Mucosa of descending colon (tissue), 3 donors: ENCODE data around the gene ACACA. TPM values are rescaled to one million over a fixed set of nuclear protein-coding genes. Genes with fewer than 3 reads are reported as not detected.

Source experiments
- ATAC-seq: fragments of 200-7000 bp; cut with Tn5 transposase; one replicate; pipeline ENCODE4 v1.9.1; 2020; ENCODE audit warnings: mild to moderate bottlenecking, moderate library complexity
- DNase-seq, 3 donors: peaks; one replicate each; pipeline ENCODE4 v3.0.0-alpha.2; 2020
- H3K36me3 ChIP-seq: fragments of 200-600 bp; one replicate; pipeline ENCODE4 v1.8.0; 2021; ENCODE audit warnings: low read depth, mild to moderate bottlenecking
- H3K4me1 ChIP-seq: fragments of 200-600 bp; one replicate; pipeline ENCODE4 v1.8.0; 2021; ENCODE audit warnings: low read depth, mild to moderate bottlenecking
- H3K4me3 ChIP-seq: fragments of 200-600 bp; one replicate; pipeline ENCODE4 v1.8.0; 2021; ENCODE audit warnings: mild to moderate bottlenecking
- H3K9me3 ChIP-seq: fragments of 200-600 bp; one replicate; pipeline ENCODE4 v1.8.0; 2021; ENCODE audit warnings: mild to moderate bottlenecking
- intact Hi-C, 2 donors: fragments of 100-400 bp; cut with DNase I in 1 of 2; cut with micrococcal nuclease in 1 of 2; formaldehyde crosslinking; loops; one replicate each; pipeline versions ENCODE4 v1.11.0 to v1.11.1; 2022; cut with DNase I, micrococcal nuclease
- total RNA-seq, 3 donors: library from RNA; stranded (reverse); fragmentation: NEBNext Ultra II Directional in 2 of 3; extraction: Animal tissue kit (Norgen Biotek cat#: 25700) in 2 of 3; gene quantifications; one replicate each; pipeline versions ENCODE4 v1.2.1 to v1.2.4, GENCODE V29; 2021 to 2023
- TF ChIP-seq, protein P1 (sequence below): fragments of 200-600 bp; IDR thresholded peaks from one replicate; pipeline ENCODE4 v1.8.0; 2022; ENCODE audit warnings: antibody characterized with exemption, mild to moderate bottlenecking
- donor health status: DM: no; HTN: no; CAD: no; lungs with moderate emphysema.
- donor health status: DM: no; HTN: no; CAD: no.
- donor health status: DM: no; HTN: yes; CAD: no.

Gene ACACA
- total RNA-seq, 3 donors from 2014 or later, result 58.5 to 64.1 (median 60.3) TPM

DNA sequence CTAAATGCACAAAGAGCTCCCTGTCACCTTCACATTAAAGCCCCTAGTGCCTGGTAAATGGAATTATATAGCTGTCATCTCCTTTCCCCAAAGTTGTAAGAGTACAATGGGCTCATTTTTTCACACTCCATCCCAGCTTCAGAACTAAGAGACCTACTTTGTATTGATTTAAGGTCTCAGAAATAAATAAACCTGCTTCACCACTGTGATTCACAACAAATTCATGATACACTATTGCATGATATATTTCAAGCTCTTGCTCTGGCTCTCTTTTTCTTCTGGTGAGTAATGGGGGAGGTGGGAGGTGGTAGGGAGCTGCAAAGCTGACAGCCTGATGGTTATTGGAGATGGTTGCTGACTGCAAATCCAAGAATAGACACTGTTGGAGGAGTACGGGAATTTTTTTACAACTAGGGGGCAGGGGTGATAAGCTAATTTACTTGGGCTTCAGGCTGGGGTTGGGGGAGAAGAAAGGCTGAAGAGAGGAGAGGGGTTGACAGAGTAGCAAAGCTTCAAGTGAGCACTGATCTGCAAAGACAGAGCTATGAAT, 268.0 kb downstream of the ACACA start:
- intact Hi-C loops, result no loop called here
- ATAC-seq, result no peak
- DNase-seq, result no peak
- Histone ChIP-seq H3K4me3 (no peak overlapping the region), H3K9me3 (no peaks in the 10 kb centered on the region), H3K4me1 (no peaks in the 10 kb centered on the region), H3K36me3 (no peaks in the 10 kb centered on the region)
- TF ChIP-seq, protein P1, sequence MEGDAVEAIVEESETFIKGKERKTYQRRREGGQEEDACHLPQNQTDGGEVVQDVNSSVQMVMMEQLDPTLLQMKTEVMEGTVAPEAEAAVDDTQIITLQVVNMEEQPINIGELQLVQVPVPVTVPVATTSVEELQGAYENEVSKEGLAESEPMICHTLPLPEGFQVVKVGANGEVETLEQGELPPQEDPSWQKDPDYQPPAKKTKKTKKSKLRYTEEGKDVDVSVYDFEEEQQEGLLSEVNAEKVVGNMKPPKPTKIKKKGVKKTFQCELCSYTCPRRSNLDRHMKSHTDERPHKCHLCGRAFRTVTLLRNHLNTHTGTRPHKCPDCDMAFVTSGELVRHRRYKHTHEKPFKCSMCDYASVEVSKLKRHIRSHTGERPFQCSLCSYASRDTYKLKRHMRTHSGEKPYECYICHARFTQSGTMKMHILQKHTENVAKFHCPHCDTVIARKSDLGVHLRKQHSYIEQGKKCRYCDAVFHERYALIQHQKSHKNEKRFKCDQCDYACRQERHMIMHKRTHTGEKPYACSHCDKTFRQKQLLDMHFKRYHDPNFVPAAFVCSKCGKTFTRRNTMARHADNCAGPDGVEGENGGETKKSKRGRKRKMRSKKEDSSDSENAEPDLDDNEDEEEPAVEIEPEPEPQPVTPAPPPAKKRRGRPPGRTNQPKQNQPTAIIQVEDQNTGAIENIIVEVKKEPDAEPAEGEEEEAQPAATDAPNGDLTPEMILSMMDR, result no peak

DNA sequence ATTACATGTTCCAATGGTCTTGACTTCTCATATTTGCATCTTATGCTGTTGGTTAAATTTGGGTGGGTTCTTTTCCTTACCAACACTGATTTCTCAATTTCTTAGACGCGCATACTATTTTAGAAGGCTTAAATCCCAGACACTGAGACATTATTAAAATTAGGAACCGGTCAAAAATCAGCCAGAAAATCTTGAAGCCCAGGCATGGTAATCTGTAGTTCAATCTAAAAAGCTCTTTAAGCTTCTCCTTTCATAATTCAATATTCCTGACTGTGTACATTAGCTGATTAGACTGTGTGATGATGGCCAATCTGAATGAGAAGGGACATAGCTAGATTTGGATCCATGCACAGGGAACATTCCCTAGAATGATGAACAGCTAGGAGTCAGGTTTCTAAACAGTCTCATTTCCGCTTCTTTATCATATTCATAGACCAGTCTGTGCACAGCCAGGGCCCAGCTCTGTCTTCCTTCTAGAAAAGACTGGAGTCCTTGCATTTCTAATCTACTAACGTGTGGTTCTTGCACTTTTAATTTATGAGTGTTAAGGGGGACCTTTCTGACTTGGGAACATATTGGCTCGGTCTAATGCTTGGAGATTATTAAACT, 268.6 kb downstream of the ACACA start:
- H3K4me3 ChIP-seq, result no peak overlapping the region
- TF ChIP-seq, protein P1, result no peak

DNA sequence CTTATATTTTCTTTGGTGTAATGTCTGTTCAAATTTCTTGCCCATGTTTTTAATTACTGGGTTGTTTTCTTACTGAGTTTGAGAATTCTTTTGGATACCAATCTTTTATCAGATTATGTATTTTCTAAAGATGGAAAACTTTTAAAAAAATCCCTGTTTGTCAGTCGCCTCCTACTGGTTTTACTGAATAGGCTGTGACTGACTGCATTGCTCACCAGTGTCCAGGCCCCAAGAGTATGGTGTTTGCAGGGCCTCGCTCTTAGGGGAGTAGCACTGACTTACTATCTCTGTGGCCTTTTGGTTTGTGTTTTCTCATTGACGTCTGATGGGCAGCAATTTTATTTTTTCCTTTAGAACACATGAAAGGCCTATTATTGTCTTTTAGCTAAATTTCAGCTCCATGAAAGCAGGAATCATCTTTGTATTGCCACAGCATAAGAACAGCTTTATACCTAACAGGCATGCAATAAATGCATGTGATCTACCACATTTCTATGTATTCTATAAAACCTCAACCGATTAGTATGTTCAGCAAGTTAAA, 269.5 kb downstream of the ACACA start:
- Histone ChIP-seq H3K4me3 (no peak overlapping the region), H3K36me3 (no peaks in the 10 kb centered on the region), H3K4me1 (peaks cover 3% of the 10 kb centered on the region), H3K9me3 (no peaks in the 10 kb centered on the region)
- intact Hi-C loops, result no loop called here
- DNase-seq, result no peak
- ATAC-seq, result no peak
- TF ChIP-seq, protein P1, result no peak

More for the DNA sequence above, 268.6 kb downstream of the ACACA start:
- Histone ChIP-seq H3K36me3 (no peaks in the 10 kb centered on the region), H3K4me1 (no peaks in the 10 kb centered on the region), H3K9me3 (no peaks in the 10 kb centered on the region)
- intact Hi-C loops, result no loop called here
- no peak for DNase-seq
- ATAC-seq, result no peak

DNA sequence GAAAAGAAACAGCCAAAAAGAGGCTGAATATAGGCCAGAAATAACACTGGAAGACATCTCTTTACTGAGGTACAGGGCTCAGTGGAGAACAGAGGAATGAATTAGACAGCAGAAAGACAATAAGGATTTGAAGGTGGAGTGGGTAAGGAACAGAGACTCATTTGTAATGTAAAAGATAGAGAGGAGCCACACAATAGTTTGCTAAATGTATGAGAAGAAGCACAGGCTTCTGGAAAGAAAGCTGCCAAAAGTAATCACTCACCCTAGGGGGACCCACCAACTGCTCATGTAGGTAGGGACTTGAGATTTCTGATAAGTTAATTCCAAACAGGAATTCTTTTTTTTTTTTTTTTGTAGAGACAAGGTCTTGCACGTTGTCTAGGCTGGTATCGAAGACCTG, 271.1 kb downstream of the ACACA start:
- ATAC-seq (no peak), DNase-seq (no peak)
- no peaks in the 10 kb centered on the region for H3K9me3 ChIP-seq
- TF ChIP-seq, protein P1, result no peak
- H3K4me1 ChIP-seq, result peaks cover 12% of the 10 kb centered on the region
- H3K36me3 ChIP-seq, result no peaks in the 10 kb centered on the region
- H3K4me3 ChIP-seq, result no peak overlapping the region
- intact Hi-C loops, result no loop called here

DNA sequence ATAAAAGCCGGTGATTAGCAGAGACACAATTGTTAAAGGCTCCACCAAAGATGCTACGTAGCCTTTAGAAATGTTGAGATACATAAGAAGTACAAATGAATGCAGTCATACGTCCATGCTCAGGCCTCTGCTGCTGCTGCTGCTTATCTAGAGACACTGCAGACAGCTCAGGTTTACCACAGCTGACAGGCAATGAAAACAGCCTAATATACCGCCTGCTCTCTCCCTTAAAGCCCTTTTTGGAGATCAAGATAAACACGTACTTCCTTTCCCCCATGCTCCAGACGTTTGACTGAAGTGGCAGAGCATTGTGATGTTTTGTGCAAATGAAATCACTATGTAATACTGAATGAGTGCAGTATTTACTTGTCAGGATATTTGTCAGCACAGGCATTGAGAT, 272.6 kb downstream of the ACACA start:
- TF ChIP-seq, protein P1, result no peak
- ATAC-seq (no peak), DNase-seq (no peak)
- no peaks in the 10 kb centered on the region for H3K36me3 ChIP-seq
- intact Hi-C loops, result no loop called here
- H3K4me3 ChIP-seq, result no peak overlapping the region
- no peaks in the 10 kb centered on the region for H3K9me3 ChIP-seq
- peaks cover 12% of the 10 kb centered on the region for H3K4me1 ChIP-seq
